ENCODE results near the gene NFYC.

GRCh38 chr1:40740039-40740996 lies 48.8 kb downstream of the NFYC start:
- no peak for TF ChIP-seq CTCF (IDR thresholded peaks at IDR 0.05)
- no peak for TF ChIP-seq POLR2AphosphoS5 (IDR thresholded peaks at IDR 0.05)
- no peak for TF ChIP-seq EP300 (IDR thresholded peaks at IDR 0.05)

All from stomach (tissue), 4 donors.